Astrocyte (in vitro differentiated cells and primary cell): ENCODE data around the gene ZNF132. TPM values are rescaled to one million over a fixed set of nuclear protein-coding genes. Genes with fewer than 3 reads are reported as not detected.

ENCODE experiments used
- DNase-seq: peaks from one replicate; pipeline ENCODE4 v3.0.0-alpha.2; 2010; ENCODE audit warnings: low read depth
- FAIRE-seq: peaks from 2 replicates; lab custom pipeline; 2011; peaks lifted over from hg19 to GRCh38; lab: Jason Lieb, UNC
- H2AFZ ChIP-seq: 2 replicates; pipeline ENCODE4 v1.6.0; 2012; ENCODE audit warnings: low read depth, low read length, inconsistent platforms
- H3K27ac ChIP-seq: 2 replicates; pipeline ENCODE4 v1.5.1; 2011; ENCODE audit warnings: low read depth, low read length, inconsistent platforms
- H3K27me3 ChIP-seq: 2 replicates; pipeline ENCODE4 v1.6.0; 2011; ENCODE audit warnings: low read length, inconsistent platforms; ENCODE audit not compliant: insufficient read depth
- H3K36me3 ChIP-seq: 2 replicates; pipeline ENCODE4 v1.5.1; 2011; ENCODE audit warnings: low read length, inconsistent platforms; ENCODE audit not compliant: insufficient read depth
- H3K4me1 ChIP-seq: 2 replicates; pipeline ENCODE4 v1.5.1; 2011; ENCODE audit warnings: low read length, inconsistent platforms; ENCODE audit not compliant: insufficient read depth
- H3K4me2 ChIP-seq: 2 replicates; pipeline ENCODE4 v1.6.0; 2012; ENCODE audit warnings: low read length, inconsistent platforms
- H3K4me3 ChIP-seq: 2 replicates; pipeline ENCODE4 v1.5.1; 2011; ENCODE audit warnings: low read depth, mild to moderate bottlenecking, low read length, inconsistent platforms; ENCODE audit not compliant: insufficient read depth
- H3K79me2 ChIP-seq: 2 replicates; pipeline ENCODE4 v1.6.0; 2012; ENCODE audit warnings: mild to moderate bottlenecking, low read length, inconsistent platforms; ENCODE audit not compliant: insufficient read depth
- H3K9ac ChIP-seq: 2 replicates; pipeline ENCODE4 v1.6.0; 2012; ENCODE audit warnings: mild to moderate bottlenecking, low read length, inconsistent platforms
- H3K9me3 ChIP-seq: 2 replicates; pipeline ENCODE4 v1.5.1; 2012; ENCODE audit warnings: low read depth, mild to moderate bottlenecking, low read length, inconsistent platforms; ENCODE audit not compliant: insufficient read depth
- H4K20me1 ChIP-seq: 2 replicates; pipeline ENCODE4 v1.6.0; 2012; ENCODE audit warnings: low read length, inconsistent platforms; ENCODE audit not compliant: insufficient read depth
- H3K27ac Mint-ChIP-seq: one replicate; pipeline ENCODE4 v1.8.0; 2021; ENCODE audit warnings: mild to moderate bottlenecking, mixed read lengths; ENCODE audit not compliant: unreplicated experiment
- H3K27me3 Mint-ChIP-seq: one replicate; pipeline ENCODE4 v1.8.0; 2021; ENCODE audit warnings: low read depth, mixed read lengths; ENCODE audit not compliant: unreplicated experiment
- H3K36me3 Mint-ChIP-seq: one replicate; pipeline ENCODE4 v1.8.0; 2021; ENCODE audit warnings: low read depth, mixed read lengths; ENCODE audit not compliant: unreplicated experiment
- H3K4me1 Mint-ChIP-seq: one replicate; pipeline ENCODE4 v1.8.0; 2021; ENCODE audit warnings: low read depth, mixed read lengths; ENCODE audit not compliant: unreplicated experiment
- H3K4me3 Mint-ChIP-seq: one replicate; pipeline ENCODE4 v1.8.0; 2021; ENCODE audit warnings: mild to moderate bottlenecking, moderate library complexity, mixed read lengths; ENCODE audit not compliant: unreplicated experiment
- H3K9me3 Mint-ChIP-seq: one replicate; pipeline ENCODE4 v1.8.0; 2021; ENCODE audit warnings: mild to moderate bottlenecking, mixed read lengths; ENCODE audit not compliant: unreplicated experiment
- EZH2 ChIP-seq: IDR thresholded peaks from 2 replicates; pipeline ENCODE4 v1.6.1; 2012; ENCODE audit warnings: mild to moderate bottlenecking, low read length, inconsistent platforms; ENCODE audit not compliant: insufficient read depth
- total RNA-seq: library from RNA; stranded (reverse); gene quantifications from 2 replicates; pipeline ENCODE4 v1.2.1, GENCODE V29; 2021
- TF ChIP-seq, protein P1 (sequence below): IDR thresholded peaks from 2 replicates; pipeline ENCODE4 v1.5.1; 2011; ENCODE audit warnings: low read depth, mild to moderate bottlenecking, inconsistent platforms, low read length, moderate library complexity; ENCODE audit not compliant: insufficient read depth

The ZNF132 gene
- total RNA-seq, 1 donor from 2014 or later, result 1.9 TPM

DNA sequence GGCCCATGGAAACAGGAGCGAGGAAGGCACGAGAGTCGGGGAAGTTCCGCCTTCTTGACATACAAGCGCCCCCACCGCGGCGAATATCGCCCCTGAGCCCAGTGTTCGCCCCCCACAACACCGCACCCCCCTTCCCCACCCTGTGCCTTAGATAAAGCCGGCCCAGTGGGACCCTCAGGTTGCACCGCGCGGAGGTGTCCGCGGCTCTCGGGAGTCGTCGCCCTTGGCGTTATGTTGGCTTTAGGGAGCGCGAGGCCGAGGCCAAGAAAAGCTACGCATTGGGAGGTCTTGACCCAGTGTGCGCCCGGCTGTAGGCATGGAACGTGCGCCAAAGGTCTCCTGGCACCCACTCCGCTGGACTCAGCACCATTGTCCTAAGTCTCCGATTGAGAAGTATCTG, 603 bp upstream of the ZNF132 start:
- peak overlapping the region; percentile 80 for H3K4me3 Mint-ChIP-seq
- peaks cover 54% of the 10 kb centered on the region for H3K9me3 Mint-ChIP-seq
- Histone ChIP-seq H3K36me3 (peaks cover 13% of the 10 kb centered on the region), H3K9ac (peak overlapping the region; percentile 55), H4K20me1 (no peaks in the 10 kb centered on the region), H3K27me3 (no peaks in the 10 kb centered on the region), H3K4me2 (peak overlapping the region; percentile 91), H2AFZ (peak overlapping the region; percentile 90), H3K4me3 (peak overlapping the region; percentile 81), H3K9me3 (peaks cover 33% of the 10 kb centered on the region), H3K79me2 (peaks cover 24% of the 10 kb centered on the region), H3K27ac (peak overlapping the region; percentile 41), H3K4me1 (peaks cover 14% of the 10 kb centered on the region)
- no peak for TF ChIP-seq EZH2
- TF ChIP-seq, protein P1, sequence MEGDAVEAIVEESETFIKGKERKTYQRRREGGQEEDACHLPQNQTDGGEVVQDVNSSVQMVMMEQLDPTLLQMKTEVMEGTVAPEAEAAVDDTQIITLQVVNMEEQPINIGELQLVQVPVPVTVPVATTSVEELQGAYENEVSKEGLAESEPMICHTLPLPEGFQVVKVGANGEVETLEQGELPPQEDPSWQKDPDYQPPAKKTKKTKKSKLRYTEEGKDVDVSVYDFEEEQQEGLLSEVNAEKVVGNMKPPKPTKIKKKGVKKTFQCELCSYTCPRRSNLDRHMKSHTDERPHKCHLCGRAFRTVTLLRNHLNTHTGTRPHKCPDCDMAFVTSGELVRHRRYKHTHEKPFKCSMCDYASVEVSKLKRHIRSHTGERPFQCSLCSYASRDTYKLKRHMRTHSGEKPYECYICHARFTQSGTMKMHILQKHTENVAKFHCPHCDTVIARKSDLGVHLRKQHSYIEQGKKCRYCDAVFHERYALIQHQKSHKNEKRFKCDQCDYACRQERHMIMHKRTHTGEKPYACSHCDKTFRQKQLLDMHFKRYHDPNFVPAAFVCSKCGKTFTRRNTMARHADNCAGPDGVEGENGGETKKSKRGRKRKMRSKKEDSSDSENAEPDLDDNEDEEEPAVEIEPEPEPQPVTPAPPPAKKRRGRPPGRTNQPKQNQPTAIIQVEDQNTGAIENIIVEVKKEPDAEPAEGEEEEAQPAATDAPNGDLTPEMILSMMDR, result no peak
- peaks cover 3% of the 10 kb centered on the region for H3K4me1 Mint-ChIP-seq
- peaks cover 33% of the 10 kb centered on the region for H3K36me3 Mint-ChIP-seq
- DNase-seq (no peak), FAIRE-seq (no peak)
- peaks cover 40% of the 10 kb centered on the region for H3K27me3 Mint-ChIP-seq
- peak overlapping the region; percentile 90 for H3K27ac Mint-ChIP-seq

DNA sequence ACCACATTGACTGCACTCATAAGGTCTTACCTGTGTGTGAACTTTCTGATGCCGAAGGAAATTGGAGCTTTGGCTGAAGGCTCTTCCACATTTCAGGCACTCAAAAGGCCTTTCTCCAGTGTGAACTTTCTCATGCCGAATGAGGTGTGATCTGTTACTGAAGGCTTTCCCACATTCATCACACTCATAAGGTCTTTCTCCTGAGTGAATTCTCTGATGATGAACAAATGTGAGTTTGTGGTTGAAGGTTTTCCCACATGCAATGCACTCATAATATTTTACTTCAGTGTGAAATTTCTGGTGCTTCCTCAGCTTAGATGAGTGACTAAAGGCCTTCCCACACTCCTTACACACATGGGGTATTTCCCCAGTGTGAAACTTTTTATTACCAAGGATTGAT, 5.7 kb downstream of the ZNF132 start:
- TF ChIP-seq EZH2, result no peak
- TF ChIP-seq, protein P1, result no peak
- H3K79me2 ChIP-seq, result peaks cover 17% of the 10 kb centered on the region
- H3K4me1 ChIP-seq, result peaks cover 3% of the 10 kb centered on the region
- H3K27ac Mint-ChIP-seq, result no peak overlapping the region
- H4K20me1 ChIP-seq, result no peaks in the 10 kb centered on the region
- H2AFZ ChIP-seq, result no peak overlapping the region
- no peak overlapping the region for H3K9ac ChIP-seq
- H3K4me1 Mint-ChIP-seq, result no peaks in the 10 kb centered on the region
- H3K9me3 Mint-ChIP-seq, result peaks cover 77% of the 10 kb centered on the region
- no peak overlapping the region for H3K4me2 ChIP-seq
- peak; percentile 47 for DNase-seq
- no peak overlapping the region for H3K4me3 Mint-ChIP-seq
- peaks cover 76% of the 10 kb centered on the region for H3K36me3 Mint-ChIP-seq
- H3K27ac ChIP-seq, result no peak overlapping the region
- peaks cover 50% of the 10 kb centered on the region for H3K36me3 ChIP-seq
- H3K9me3 ChIP-seq, result peaks cover 83% of the 10 kb centered on the region
- H3K4me3 ChIP-seq, result no peak overlapping the region
- FAIRE-seq, result no peak
- peaks cover 11% of the 10 kb centered on the region for H3K27me3 Mint-ChIP-seq
- H3K27me3 ChIP-seq, result no peaks in the 10 kb centered on the region

GRCh38 chr19:58429745-58430144, 10.2 kb downstream of the ZNF132 start:
- Mint-ChIP-seq H3K27ac (no peak overlapping the region), H3K36me3 (peaks cover 53% of the 10 kb centered on the region), H3K9me3 (peaks cover 56% of the 10 kb centered on the region), H3K27me3 (no peaks in the 10 kb centered on the region), H3K4me3 (no peak overlapping the region), H3K4me1 (no peaks in the 10 kb centered on the region)
- Histone ChIP-seq H3K27ac (no peak overlapping the region), H3K4me3 (no peak overlapping the region), H3K36me3 (peaks cover 29% of the 10 kb centered on the region), H3K4me1 (no peaks in the 10 kb centered on the region), H2AFZ (no peak overlapping the region), H4K20me1 (no peaks in the 10 kb centered on the region), H3K79me2 (no peaks in the 10 kb centered on the region), H3K27me3 (no peaks in the 10 kb centered on the region), H3K4me2 (no peak overlapping the region), H3K9ac (no peak overlapping the region), H3K9me3 (peaks cover 81% of the 10 kb centered on the region)
- no peak for DNase-seq
- no peak for FAIRE-seq
- TF ChIP-seq, protein P1, result no peak
- no peak for TF ChIP-seq EZH2
